Measurements from ENCODE around the gene RGS16.

Gene RGS16

DNA sequence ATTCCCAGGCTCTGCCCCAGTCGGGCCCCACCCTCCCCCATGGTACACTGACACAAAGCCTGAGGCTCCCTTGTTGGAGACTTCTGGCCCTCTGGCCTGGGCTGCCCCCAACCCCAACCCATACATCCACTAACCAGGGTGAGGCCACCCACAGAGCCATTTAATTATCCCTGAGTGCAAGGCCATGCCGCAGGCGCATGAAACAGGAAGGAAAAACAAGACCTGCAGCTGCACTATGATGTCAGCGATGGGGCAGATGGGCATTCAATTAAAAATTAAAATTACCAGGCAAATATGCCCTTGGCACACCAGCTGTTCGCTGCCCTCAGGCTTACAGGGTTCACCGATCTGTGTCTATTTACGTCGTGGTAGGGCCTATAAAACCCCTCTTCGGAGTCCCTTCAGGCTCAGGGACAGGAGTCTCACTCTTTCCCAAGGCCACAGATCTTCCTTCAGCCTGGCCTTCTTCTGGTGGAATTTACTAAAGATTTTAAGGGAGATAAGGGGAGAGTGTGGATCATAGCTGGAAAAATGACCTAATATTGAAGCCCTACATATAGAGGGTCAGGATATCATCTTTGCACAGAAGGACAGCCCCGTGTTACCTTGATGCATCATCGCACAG, 29.6 kb upstream of the RGS16 start (continued):
- TF ChIP-seq, protein P1, sequence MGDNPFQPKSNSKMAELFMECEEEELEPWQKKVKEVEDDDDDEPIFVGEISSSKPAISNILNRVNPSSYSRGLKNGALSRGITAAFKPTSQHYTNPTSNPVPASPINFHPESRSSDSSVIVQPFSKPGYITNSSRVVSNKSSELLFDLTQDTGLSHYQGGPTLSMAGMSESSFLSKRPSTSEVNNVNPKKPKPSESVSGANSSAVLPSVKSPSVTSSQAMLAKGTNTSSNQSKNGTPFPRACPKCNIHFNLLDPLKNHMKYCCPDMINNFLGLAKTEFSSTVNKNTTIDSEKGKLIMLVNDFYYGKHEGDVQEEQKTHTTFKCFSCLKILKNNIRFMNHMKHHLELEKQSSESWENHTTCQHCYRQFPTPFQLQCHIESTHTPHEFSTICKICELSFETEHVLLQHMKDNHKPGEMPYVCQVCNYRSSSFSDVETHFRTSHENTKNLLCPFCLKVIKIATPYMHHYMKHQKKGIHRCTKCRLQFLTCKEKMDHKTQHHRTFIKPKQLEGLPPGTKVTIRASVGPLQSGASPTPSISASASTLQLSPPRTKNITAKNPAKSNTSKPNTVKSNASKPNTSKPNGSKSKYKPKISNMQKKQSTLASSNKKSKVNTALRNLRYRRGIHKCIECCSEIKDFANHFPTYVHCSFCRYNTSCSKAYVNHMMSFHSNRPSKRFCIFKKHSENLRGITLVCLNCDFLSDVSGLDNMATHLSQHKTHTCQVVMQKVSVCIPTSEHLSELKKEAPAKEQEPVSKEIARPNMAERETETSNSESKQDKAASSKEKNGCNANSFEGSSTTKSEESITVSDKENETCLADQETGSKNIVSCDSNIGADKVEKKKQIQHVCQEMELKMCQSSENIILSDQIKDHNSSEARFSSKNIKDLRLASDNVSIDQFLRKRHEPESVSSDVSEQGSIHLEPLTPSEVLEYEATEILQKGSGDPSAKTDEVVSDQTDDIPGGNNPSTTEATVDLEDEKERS (tag by site-specific recombination; IDR thresholded peaks at IDR 0.05), result no peak
- TF ChIP-seq HOXA7 (CRISPR knock-in tag; IDR thresholded peaks at IDR 0.05; ENCODE audit: borderline replicate concordance) (no peak), ZEB2 (tag by site-specific recombination; IDR thresholded peaks at IDR 0.05) (peak; percentile 87), ZBTB48 (tag by site-specific recombination; IDR thresholded peaks at IDR 0.05) (0 out of 2 replicates have a peak, but pooled peaks have one; percentile 47), ZFP37 (tag by site-specific recombination; IDR thresholded peaks at IDR 0.05) (no peak), ZNF239 (tag by site-specific recombination; IDR thresholded peaks at IDR 0.05) (no peak), ZNF785 (tag by site-specific recombination; IDR thresholded peaks at IDR 0.05) (no peak), ZNF391 (tag by site-specific recombination; IDR thresholded peaks at IDR 0.05; ENCODE audit: borderline replicate concordance, low read depth) (no peak), ZNF140 (tag by site-specific recombination; IDR thresholded peaks at IDR 0.05) (no peak), ZNF654 (tag by site-specific recombination; IDR thresholded peaks at IDR 0.05; ENCODE audit: low read depth) (no peak), ZNF23 (tag by site-specific recombination; IDR thresholded peaks at IDR 0.05; ENCODE audit: borderline replicate concordance) (no peak), ZNF274 (IDR thresholded peaks at IDR 0.05; ENCODE audit: low read length) (no peak), ZNF274 (tag by site-specific recombination; IDR thresholded peaks at IDR 0.05; ENCODE audit: borderline replicate concordance) (no peak), ZNF138 (tag by site-specific recombination; IDR thresholded peaks at IDR 0.05; ENCODE audit: borderline replicate concordance) (no peak), ZNF560 (tag by site-specific recombination; IDR thresholded peaks at IDR 0.05; ENCODE audit: borderline replicate concordance) (no peak), ZNF16 (tag by site-specific recombination; IDR thresholded peaks at IDR 0.05; ENCODE audit: low read depth) (no peak), ZNF292 (tag by site-specific recombination; IDR thresholded peaks at IDR 0.05; ENCODE audit: borderline replicate concordance, low read depth) (no peak), ZNF571 (tag by site-specific recombination; IDR thresholded peaks at IDR 0.05) (no peak), ZNF133 (tag by site-specific recombination; IDR thresholded peaks at IDR 0.05) (no peak), HOXD13 (CRISPR knock-in tag; IDR thresholded peaks at IDR 0.05; ENCODE audit: borderline replicate concordance) (no peak), ZNF112 (tag by site-specific recombination; IDR thresholded peaks at IDR 0.05) (no peak)
- TF ChIP-seq, protein P2, sequence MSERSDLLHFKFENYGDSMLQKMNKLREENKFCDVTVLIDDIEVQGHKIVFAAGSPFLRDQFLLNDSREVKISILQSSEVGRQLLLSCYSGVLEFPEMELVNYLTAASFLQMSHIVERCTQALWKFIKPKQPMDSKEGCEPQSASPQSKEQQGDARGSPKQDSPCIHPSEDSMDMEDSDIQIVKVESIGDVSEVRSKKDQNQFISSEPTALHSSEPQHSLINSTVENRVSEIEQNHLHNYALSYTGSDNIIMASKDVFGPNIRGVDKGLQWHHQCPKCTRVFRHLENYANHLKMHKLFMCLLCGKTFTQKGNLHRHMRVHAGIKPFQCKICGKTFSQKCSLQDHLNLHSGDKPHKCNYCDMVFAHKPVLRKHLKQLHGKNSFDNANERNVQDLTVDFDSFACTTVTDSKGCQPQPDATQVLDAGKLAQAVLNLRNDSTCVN (tag by site-specific recombination; optimal IDR thresholded peaks at IDR 0.05), result no peak
- TF ChIP-seq, protein P3, sequence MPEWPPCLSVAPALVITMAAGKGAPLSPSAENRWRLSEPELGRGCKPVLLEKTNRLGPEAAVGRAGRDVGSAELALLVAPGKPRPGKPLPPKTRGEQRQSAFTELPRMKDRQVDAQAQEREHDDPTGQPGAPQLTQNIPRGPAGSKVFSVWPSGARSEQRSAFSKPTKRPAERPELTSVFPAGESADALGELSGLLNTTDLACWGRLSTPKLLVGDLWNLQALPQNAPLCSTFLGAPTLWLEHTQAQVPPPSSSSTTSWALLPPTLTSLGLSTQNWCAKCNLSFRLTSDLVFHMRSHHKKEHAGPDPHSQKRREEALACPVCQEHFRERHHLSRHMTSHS (tag by site-specific recombination; IDR thresholded peaks at IDR 0.05), result peak; percentile 42; the same call in 1 of the 2 replicates
- TF ChIP-seq, protein P4, sequence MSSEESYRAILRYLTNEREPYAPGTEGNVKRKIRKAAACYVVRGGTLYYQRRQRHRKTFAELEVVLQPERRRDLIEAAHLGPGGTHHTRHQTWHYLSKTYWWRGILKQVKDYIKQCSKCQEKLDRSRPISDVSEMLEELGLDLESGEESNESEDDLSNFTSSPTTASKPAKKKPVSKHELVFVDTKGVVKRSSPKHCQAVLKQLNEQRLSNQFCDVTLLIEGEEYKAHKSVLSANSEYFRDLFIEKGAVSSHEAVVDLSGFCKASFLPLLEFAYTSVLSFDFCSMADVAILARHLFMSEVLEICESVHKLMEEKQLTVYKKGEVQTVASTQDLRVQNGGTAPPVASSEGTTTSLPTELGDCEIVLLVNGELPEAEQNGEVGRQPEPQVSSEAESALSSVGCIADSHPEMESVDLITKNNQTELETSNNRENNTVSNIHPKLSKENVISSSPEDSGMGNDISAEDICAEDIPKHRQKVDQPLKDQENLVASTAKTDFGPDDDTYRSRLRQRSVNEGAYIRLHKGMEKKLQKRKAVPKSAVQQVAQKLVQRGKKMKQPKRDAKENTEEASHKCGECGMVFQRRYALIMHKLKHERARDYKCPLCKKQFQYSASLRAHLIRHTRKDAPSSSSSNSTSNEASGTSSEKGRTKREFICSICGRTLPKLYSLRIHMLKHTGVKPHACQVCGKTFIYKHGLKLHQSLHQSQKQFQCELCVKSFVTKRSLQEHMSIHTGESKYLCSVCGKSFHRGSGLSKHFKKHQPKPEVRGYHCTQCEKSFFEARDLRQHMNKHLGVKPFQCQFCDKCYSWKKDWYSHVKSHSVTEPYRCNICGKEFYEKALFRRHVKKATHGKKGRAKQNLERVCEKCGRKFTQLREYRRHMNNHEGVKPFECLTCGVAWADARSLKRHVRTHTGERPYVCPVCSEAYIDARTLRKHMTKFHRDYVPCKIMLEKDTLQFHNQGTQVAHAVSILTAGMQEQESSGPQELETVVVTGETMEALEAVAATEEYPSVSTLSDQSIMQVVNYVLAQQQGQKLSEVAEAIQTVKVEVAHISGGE (tag by site-specific recombination; conservative IDR thresholded peaks at IDR 0.05; ENCODE audit: low read depth), result 0 out of 2 replicates have a peak, but pooled peaks have one; percentile 14
- TF ChIP-seq, protein P5, sequence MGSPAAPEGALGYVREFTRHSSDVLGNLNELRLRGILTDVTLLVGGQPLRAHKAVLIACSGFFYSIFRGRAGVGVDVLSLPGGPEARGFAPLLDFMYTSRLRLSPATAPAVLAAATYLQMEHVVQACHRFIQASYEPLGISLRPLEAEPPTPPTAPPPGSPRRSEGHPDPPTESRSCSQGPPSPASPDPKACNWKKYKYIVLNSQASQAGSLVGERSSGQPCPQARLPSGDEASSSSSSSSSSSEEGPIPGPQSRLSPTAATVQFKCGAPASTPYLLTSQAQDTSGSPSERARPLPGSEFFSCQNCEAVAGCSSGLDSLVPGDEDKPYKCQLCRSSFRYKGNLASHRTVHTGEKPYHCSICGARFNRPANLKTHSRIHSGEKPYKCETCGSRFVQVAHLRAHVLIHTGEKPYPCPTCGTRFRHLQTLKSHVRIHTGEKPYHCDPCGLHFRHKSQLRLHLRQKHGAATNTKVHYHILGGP (tag by site-specific recombination; IDR thresholded peaks at IDR 0.05), result no peak
- TF ChIP-seq, protein P6, sequence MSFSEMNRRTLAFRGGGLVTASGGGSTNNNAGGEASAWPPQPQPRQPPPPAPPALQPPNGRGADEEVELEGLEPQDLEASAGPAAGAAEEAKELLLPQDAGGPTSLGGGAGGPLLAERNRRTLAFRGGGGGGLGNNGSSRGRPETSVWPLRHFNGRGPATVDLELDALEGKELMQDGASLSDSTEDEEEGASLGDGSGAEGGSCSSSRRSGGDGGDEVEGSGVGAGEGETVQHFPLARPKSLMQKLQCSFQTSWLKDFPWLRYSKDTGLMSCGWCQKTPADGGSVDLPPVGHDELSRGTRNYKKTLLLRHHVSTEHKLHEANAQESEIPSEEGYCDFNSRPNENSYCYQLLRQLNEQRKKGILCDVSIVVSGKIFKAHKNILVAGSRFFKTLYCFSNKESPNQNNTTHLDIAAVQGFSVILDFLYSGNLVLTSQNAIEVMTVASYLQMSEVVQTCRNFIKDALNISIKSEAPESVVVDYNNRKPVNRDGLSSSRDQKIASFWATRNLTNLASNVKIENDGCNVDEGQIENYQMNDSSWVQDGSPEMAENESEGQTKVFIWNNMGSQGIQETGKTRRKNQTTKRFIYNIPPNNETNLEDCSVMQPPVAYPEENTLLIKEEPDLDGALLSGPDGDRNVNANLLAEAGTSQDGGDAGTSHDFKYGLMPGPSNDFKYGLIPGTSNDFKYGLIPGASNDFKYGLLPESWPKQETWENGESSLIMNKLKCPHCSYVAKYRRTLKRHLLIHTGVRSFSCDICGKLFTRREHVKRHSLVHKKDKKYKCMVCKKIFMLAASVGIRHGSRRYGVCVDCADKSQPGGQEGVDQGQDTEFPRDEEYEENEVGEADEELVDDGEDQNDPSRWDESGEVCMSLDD (tag by site-specific recombination; IDR thresholded peaks at IDR 0.05), result 0 out of 2 replicates have a peak, but pooled peaks have one; percentile 29

Measured in HEK293 (cell line).